GM12865 (cell line): ENCODE measurements around the gene SNW1.
"Not testable (repeated sequence)": the region's sequence is repeated elsewhere in the genome, so short reads cannot be mapped to it uniquely, and the experiment has no call there.

Source experiments
- DNase-seq: peaks from one replicate; pipeline ENCODE4 v3.0.0; 2010; ENCODE audit warnings: low read depth
- H3K4me3 ChIP-seq: 2 replicates; pipeline ENCODE4 v1.5.1; 2011; ENCODE audit warnings: mild to moderate bottlenecking, low read depth, low read length, control low read depth
- TF ChIP-seq, protein P1 (sequence below): IDR thresholded peaks from 2 replicates; pipeline ENCODE4 v1.5.1; 2011; ENCODE audit warnings: low read length, control low read depth, low read depth, inconsistent platforms; ENCODE audit not compliant: insufficient read depth; ENCODE audit errors: missing control alignments

SNW1 gene

DNA sequence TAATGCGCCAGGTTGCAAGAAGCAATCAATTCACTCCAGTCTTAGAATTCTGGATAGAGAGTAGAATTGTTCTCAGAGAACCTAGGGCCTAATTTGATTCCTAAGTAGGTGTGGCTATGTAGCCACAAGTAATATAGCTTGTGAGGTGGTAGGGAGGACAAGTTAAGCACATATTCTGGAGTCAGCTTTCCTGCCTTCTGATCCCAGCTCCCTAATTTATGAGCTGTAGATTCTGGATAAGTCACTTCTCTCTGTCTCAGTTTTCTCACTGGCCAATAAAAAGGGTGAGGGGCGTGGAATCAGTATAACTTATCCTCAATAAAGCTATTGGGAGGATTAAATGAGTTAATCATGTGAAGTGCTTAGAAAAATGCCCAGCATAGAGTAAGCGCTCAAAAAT lies 3.0 kb upstream of the SNW1 start:
- H3K4me3 ChIP-seq = no peak overlapping the region
- no peak for DNase-seq
- TF ChIP-seq, protein P1, sequence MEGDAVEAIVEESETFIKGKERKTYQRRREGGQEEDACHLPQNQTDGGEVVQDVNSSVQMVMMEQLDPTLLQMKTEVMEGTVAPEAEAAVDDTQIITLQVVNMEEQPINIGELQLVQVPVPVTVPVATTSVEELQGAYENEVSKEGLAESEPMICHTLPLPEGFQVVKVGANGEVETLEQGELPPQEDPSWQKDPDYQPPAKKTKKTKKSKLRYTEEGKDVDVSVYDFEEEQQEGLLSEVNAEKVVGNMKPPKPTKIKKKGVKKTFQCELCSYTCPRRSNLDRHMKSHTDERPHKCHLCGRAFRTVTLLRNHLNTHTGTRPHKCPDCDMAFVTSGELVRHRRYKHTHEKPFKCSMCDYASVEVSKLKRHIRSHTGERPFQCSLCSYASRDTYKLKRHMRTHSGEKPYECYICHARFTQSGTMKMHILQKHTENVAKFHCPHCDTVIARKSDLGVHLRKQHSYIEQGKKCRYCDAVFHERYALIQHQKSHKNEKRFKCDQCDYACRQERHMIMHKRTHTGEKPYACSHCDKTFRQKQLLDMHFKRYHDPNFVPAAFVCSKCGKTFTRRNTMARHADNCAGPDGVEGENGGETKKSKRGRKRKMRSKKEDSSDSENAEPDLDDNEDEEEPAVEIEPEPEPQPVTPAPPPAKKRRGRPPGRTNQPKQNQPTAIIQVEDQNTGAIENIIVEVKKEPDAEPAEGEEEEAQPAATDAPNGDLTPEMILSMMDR = no peak

DNA sequence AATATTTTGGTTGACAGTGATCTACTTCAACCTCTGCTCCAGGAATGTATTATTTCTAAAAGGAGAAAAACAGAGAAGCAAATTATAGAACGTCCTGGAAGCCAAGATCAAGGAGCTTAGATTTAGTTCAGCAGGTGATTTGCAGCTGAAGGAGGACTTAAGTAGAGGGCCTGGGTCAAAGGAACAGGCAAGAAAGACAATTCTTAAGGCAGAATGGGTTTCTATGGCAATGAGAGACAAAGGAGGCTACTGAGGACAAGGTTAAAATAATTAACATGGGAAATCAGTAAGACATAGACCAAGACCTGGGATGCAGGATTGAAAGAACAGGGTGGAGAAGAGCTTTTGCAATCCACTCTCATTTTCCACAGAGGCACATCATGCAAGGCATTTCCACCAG lies 2.4 kb upstream of the SNW1 start:
- no peak for DNase-seq
- TF ChIP-seq, protein P1 = no peak
- H3K4me3 ChIP-seq = no peak overlapping the region

DNA sequence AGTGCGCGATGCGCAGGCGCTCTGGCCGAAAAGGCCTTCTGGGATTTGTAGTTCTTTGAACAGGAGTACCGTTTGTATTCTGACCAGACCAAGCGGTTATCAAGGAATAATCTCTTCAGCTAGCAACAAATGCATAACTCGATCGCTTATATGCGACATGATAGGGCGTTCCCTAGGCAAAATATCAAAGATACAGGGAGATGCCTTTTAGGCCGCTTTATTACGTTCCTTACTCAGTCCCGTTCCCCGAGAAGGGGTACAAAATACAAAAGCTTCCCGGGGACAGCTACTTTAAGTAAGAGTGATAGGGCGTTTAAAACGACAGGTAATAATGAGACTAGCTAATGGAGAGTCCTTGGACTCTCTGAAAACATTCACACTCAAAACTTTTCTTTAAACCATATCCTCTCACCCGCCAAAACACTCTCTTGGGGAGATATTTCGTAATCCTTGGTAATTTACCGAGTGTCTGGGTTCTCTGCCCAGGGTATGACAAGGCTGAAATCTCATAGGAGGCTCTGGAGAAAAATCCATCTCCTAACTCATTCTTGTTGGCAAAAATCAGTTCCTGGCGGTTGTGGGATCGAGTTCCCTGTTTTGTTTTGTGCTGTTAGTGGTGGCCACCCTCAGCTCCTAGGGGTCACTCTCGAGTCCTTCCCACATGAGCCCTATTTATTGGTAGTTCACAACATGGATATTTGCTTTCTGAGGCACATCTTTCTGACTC lies 412 bp upstream of the SNW1 start:
- DNase-seq = peak; percentile 31
- TF ChIP-seq, protein P1 = peak; percentile 16
- peak overlapping the region; percentile 66 for H3K4me3 ChIP-seq

DNA sequence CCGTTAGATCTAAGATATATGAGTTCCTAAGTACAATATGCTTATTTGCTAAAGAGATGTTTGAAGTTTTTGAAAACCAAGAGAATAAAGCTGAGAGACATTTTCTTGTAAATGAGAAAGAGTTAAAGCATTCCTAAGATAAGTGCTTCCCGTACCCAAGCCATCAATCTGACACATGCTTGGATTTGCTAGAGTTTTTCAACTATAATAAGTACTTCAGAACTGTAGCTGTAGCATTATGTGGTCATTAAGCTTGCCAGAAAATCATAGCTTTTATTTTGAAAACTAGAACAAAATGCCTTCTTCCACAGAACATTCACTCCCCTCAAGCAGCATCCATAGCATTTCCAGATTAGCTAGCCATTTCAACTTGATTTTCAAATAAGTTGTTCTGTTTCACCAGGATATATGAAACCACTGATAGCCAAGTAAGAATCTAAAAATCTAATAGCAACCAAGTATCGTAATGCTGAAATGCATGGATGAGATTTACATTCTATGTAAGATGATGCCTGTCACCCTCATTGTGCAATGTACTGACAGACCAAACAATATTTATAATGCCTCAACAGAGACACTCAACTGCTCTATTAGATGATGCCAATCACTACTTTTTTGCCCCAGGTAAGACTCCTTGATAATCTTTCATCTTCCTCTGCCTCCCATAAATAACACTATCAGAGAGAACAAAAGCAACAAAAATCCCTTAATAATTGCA lies 8.0 kb downstream of the SNW1 start:
- no peak for DNase-seq
- no peak overlapping the region for H3K4me3 ChIP-seq
- TF ChIP-seq, protein P1 = no peak

DNA sequence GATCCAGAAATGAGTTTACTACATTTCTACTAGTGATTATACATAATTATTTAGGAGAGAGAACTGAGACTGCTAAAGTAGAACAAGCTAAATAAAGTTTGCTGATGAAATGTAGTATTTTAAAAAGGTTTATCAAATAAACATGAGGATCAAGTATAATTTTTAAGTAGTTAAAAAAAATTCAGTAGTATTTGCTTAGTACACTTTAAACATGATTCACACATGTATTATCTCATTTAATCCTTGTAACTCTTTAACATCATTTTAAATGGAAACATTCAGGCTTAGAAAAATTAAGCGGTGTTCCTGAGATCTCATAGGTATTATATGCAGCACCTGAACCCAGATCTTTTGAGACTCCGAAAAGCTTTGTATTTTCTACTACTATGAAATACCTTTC lies 8.7 kb downstream of the SNW1 start:
- no peak for DNase-seq
- no peak overlapping the region for H3K4me3 ChIP-seq
- TF ChIP-seq, protein P1 = no peak

DNA sequence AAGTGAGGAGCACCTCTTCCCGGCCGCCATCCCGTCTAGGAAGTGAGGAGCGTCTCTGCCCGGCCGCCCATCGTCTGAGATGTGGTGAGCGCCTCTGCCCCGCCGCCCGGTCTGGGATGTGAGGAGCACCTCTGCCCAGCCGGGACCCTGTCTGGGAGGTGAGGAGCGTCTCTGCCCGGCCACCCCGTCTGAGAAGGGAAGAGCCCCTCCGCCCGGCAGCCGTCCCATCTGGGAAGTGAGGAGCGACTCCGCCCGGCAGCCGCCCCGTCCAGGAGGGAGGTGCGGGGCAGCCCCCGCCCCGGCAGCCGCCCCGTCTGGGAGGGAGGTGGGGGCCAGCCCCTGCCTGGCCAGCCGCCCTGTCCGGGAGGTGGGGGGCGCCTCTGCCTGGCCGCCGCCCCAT lies 13.5 kb downstream of the SNW1 start:
- not testable (repeated sequence) for H3K4me3 ChIP-seq

DNA sequence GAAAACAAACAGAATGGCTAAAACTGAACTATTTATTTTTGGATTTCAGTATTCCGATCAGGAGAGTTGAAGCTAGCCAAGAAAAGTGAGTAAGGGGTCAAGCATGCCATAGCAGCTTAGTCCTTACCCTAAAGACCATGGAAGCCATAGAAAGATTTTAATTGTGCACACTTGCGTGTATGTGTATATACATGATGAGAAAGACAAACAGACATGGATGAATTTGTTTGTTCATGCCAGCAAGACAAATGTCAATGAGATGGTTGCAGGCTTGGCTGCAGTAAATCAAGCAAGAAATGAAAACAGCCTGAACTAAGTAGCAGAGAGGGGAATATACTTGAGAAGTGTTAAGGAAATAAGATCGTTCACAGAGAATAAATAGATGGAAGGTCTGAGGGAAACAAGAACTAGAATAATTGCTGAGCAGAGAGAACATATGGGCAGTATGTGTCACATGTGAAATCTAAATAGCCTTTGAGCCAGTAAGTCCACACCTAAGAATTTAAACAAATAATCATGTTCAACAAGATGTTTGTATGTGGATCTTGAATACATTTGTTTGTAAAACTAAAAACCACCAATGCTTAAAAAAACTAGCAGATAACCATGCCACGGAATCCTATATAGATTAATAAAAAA lies 14.8 kb downstream of the SNW1 start:
- TF ChIP-seq, protein P1 = no peak
- no peak for DNase-seq
- H3K4me3 ChIP-seq = no peak overlapping the region

More for the DNA sequence above, 13.5 kb downstream of the SNW1 start:
- DNase-seq = not testable (repeated sequence)
